ENCODE data around the gene PANK4.
A peak's percentile ranks its signal among the peaks of the same experiment; 100 is the strongest.
"Not testable (repeated sequence)": the region's sequence is repeated elsewhere in the genome, so short reads cannot be mapped to it uniquely, and the experiment has no call there.

The PANK4 gene

GRCh38 chr1:2553076-2553475, 26.7 kb upstream of the PANK4 start:
- Mint-ChIP-seq H3K4me1 (peaks cover 47% of the 10 kb centered on the region), H3K36me3 (peaks cover 35% of the 10 kb centered on the region)
- not testable (repeated sequence) for H3K9me3 Mint-ChIP-seq; ATAC-seq; H3K4me3 Mint-ChIP-seq; DNase-seq (ENCODE audit: low spot score in 2 of 2); H3K27ac Mint-ChIP-seq

GRCh38 chr1:2552189-2552588, 25.8 kb upstream of the PANK4 start:
- ATAC-seq (no peak), DNase-seq (ENCODE audit: low spot score in 2 of 2) (no peak)
- Mint-ChIP-seq H3K4me1 (peaks cover 46% of the 10 kb centered on the region), H3K9me3 (no peaks in the 10 kb centered on the region), H3K4me3 (no peak overlapping the region), H3K27ac (no peak overlapping the region), H3K36me3 (peaks cover 39% of the 10 kb centered on the region)

GRCh38 chr1:2551544-2551943, 25.1 kb upstream of the PANK4 start:
- H3K9me3 Mint-ChIP-seq; DNase-seq (ENCODE audit: low spot score in 2 of 2); ATAC-seq; H3K4me3 Mint-ChIP-seq: not testable (repeated sequence)
- Mint-ChIP-seq H3K27ac (peak overlapping the region; percentile 80), H3K36me3 (peaks cover 40% of the 10 kb centered on the region), H3K4me1 (peaks cover 45% of the 10 kb centered on the region)

GRCh38 chr1:2550309-2550861, 24.0 kb upstream of the PANK4 start:
- not testable (repeated sequence) for H3K9me3 Mint-ChIP-seq; DNase-seq (ENCODE audit: low spot score in 2 of 2); ATAC-seq
- H3K4me1 Mint-ChIP-seq, result peaks cover 37% of the 10 kb centered on the region
- H3K27ac Mint-ChIP-seq, result peak overlapping the region; percentile 89
- peak overlapping the region; percentile 88 for H3K4me3 Mint-ChIP-seq
- H3K36me3 Mint-ChIP-seq, result peaks cover 33% of the 10 kb centered on the region

GRCh38 chr1:2549367-2550029, 23.1 kb upstream of the PANK4 start:
- ATAC-seq; H3K9me3 Mint-ChIP-seq; DNase-seq (ENCODE audit: low spot score in 2 of 2): not testable (repeated sequence)
- Mint-ChIP-seq H3K4me3 (peak overlapping the region; percentile 88), H3K27ac (peak overlapping the region; percentile 89), H3K36me3 (peaks cover 32% of the 10 kb centered on the region), H3K4me1 (peaks cover 29% of the 10 kb centered on the region)

GRCh38 chr1:2548068-2548589, 21.7 kb upstream of the PANK4 start:
- Mint-ChIP-seq H3K27ac (peak overlapping the region; percentile 89), H3K36me3 (peaks cover 32% of the 10 kb centered on the region), H3K9me3 (no peaks in the 10 kb centered on the region), H3K4me3 (peak overlapping the region; percentile 88), H3K4me1 (peaks cover 19% of the 10 kb centered on the region)
- peak; percentile 60 for ATAC-seq
- peak; percentile 85 to 93 for DNase-seq (ENCODE audit: low spot score in 2 of 2)

- DNase-seq (ENCODE audit: low spot score in 2 of 2) (peak; percentile 49 to 80), ATAC-seq (peak; percentile 62)
- H3K9me3 Mint-ChIP-seq, result no peaks in the 10 kb centered on the region
- H3K36me3 Mint-ChIP-seq, result peaks cover 32% of the 10 kb centered on the region
- peak overlapping the region; percentile 89 for H3K27ac Mint-ChIP-seq
- peak overlapping the region; percentile 88 for H3K4me3 Mint-ChIP-seq
- peaks cover 19% of the 10 kb centered on the region for H3K4me1 Mint-ChIP-seq
Measured at GRCh38 chr1:2547210-2548067, 21.0 kb upstream of the PANK4 start.

GRCh38 chr1:2546515-2547209, 20.3 kb upstream of the PANK4 start:
- peak; percentile 62 for ATAC-seq
- H3K4me3 Mint-ChIP-seq, result peak overlapping the region; percentile 88
- peaks cover 19% of the 10 kb centered on the region for H3K4me1 Mint-ChIP-seq
- H3K27ac Mint-ChIP-seq, result peak overlapping the region; percentile 89
- no peaks in the 10 kb centered on the region for H3K9me3 Mint-ChIP-seq
- DNase-seq (ENCODE audit: low spot score in 2 of 2), result peak; percentile 61 to 89
- peaks cover 32% of the 10 kb centered on the region for H3K36me3 Mint-ChIP-seq

- peak; percentile 63 for ATAC-seq
- Mint-ChIP-seq H3K9me3 (no peaks in the 10 kb centered on the region), H3K4me1 (peaks cover 19% of the 10 kb centered on the region), H3K4me3 (peak overlapping the region; percentile 88), H3K27ac (peak overlapping the region; percentile 89), H3K36me3 (peaks cover 32% of the 10 kb centered on the region)
- DNase-seq (ENCODE audit: low spot score in 2 of 2), result peak; percentile 77 to 93
Measured at GRCh38 chr1:2545754-2546514, 19.5 kb upstream of the PANK4 start.

GRCh38 chr1:2544875-2545640, 18.7 kb upstream of the PANK4 start:
- ATAC-seq, result no peak
- Mint-ChIP-seq H3K27ac (no peak overlapping the region), H3K36me3 (peaks cover 32% of the 10 kb centered on the region), H3K4me3 (peak overlapping the region; percentile 88), H3K9me3 (no peaks in the 10 kb centered on the region), H3K4me1 (peaks cover 17% of the 10 kb centered on the region)
- DNase-seq (ENCODE audit: low spot score in 2 of 2), result no peak

- Mint-ChIP-seq H3K9me3 (no peaks in the 10 kb centered on the region), H3K36me3 (peaks cover 32% of the 10 kb centered on the region), H3K4me3 (no peak overlapping the region), H3K4me1 (peaks cover 11% of the 10 kb centered on the region), H3K27ac (no peak overlapping the region)
- DNase-seq (ENCODE audit: low spot score in 2 of 2) (no peak), ATAC-seq (no peak)
Measured at GRCh38 chr1:2544093-2544874, 17.9 kb upstream of the PANK4 start.

GRCh38 chr1:2543543-2544092, 17.2 kb upstream of the PANK4 start:
- DNase-seq (ENCODE audit: low spot score in 2 of 2) (no peak), ATAC-seq (no peak)
- no peaks in the 10 kb centered on the region for H3K9me3 Mint-ChIP-seq
- H3K4me3 Mint-ChIP-seq, result no peak overlapping the region
- H3K36me3 Mint-ChIP-seq, result peaks cover 26% of the 10 kb centered on the region
- H3K27ac Mint-ChIP-seq, result no peak overlapping the region
- peaks cover 6% of the 10 kb centered on the region for H3K4me1 Mint-ChIP-seq

All from stimulated activated effector memory CD8-positive, alpha-beta T cell treated with anti-CD3 and anti-CD28 coated beads, Interleukin-12 subunit alpha, Interleukin-12 subunit beta, amount 100 ng/mL, for 72 hours (primary cell).